PFSK-1 (cell line): ENCODE measurements around the gene NUDT5.

Experiments used
- REST ChIP-seq, 2 experiments: IDR thresholded peaks; 2 replicates each; pipeline versions ENCODE4 v1.6.1 to v1.8.0; 2011 to 2012; ENCODE audit warnings: low read depth in 2 of 2, low read length in 2 of 2, control low read depth in 1 of 2, inconsistent platforms in 1 of 2, mild to moderate bottlenecking in 1 of 2, moderate library complexity in 1 of 2; ENCODE audit not compliant: insufficient read depth in 1 of 2
- SIN3A ChIP-seq: IDR thresholded peaks from 2 replicates; pipeline ENCODE4 v1.6.1; 2012; ENCODE audit warnings: mild to moderate bottlenecking, low read length, moderate library complexity, borderline replicate concordance; ENCODE audit not compliant: insufficient read depth

GRCh38 chr10:12237265-12238220 is 41.9 kb upstream of the NUDT5 start:
- TF ChIP-seq REST (IDR thresholded peaks at IDR 0.05; ENCODE audit: insufficient read depth in 1 of 2, low read depth in 2 of 2, low read length in 2 of 2): no peak
- TF ChIP-seq SIN3A: no peak
